HG03108 (cell line): Measurements from ENCODE around the gene SMTNL1.

ENCODE experiments used
- ATAC-seq: cut with Tn5 transposase; IDR thresholded peaks from one replicate; pipeline ENCODE4 v1.9.1; 2021; ENCODE audit warnings: moderate library complexity; ENCODE audit not compliant: unreplicated experiment

Gene SMTNL1

GRCh38 chr11:57586711-57587245 is 49.4 kb downstream of the SMTNL1 start:
- no peak for ATAC-seq

- no peak for ATAC-seq
Measured at GRCh38 chr11:57588046-57588710, 50.8 kb downstream of the SMTNL1 start.

GRCh38 chr11:57596266-57596885 is 59.0 kb downstream of the SMTNL1 start:
- ATAC-seq, result no peak

GRCh38 chr11:57597461-57597915 is 60.1 kb downstream of the SMTNL1 start, which contains the start of gene SERPING1:
Gene SERPING1, plus strand, starts transcription at chr11:57597685. Its CDS starts 586 bp downstream, at chr11:57598271.
- ATAC-seq, result no peak

GRCh38 chr11:57597916-57598830 is 60.8 kb downstream of the SMTNL1 start:
- ATAC-seq, result no peak

- ATAC-seq, result no peak
Measured at GRCh38 chr11:57598831-57599155, 61.4 kb downstream of the SMTNL1 start.

- ATAC-seq, result no peak
Measured at GRCh38 chr11:57599381-57599780, 62.0 kb downstream of the SMTNL1 start.
